ENCODE results near the gene PARD6A.

The PARD6A gene

DNA sequence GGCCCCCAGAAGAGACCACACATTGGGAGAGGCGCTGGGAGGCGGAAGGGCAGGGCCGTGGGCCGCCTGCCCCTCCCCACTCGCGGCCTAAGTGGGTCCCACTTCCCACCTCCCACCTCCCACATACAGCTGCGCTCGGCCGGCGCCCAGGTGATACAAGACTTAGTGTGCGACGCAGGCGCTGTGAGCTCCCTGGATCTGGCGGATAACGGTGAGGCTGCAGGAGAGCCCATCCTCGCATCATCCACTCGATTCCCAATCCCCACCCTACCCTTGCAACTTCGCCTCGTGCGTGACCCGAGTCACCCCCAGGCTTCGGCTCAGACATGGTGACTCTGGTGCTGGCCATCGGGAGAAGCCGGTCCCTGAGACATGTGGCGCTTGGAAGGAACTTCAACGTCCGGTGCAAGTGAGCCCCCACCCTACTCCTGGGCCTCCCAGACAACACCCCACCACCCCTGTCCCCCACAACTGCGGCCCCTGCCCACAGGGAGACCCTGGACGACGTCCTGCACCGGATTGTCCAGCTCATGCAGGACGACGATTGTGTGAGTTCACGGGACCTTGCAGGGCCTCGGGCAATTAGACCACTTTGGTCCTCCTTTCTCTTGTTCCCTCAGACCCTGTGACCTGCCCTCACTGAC is 11.9 kb upstream of the PARD6A start:
- TF ChIP-seq, protein P1, sequence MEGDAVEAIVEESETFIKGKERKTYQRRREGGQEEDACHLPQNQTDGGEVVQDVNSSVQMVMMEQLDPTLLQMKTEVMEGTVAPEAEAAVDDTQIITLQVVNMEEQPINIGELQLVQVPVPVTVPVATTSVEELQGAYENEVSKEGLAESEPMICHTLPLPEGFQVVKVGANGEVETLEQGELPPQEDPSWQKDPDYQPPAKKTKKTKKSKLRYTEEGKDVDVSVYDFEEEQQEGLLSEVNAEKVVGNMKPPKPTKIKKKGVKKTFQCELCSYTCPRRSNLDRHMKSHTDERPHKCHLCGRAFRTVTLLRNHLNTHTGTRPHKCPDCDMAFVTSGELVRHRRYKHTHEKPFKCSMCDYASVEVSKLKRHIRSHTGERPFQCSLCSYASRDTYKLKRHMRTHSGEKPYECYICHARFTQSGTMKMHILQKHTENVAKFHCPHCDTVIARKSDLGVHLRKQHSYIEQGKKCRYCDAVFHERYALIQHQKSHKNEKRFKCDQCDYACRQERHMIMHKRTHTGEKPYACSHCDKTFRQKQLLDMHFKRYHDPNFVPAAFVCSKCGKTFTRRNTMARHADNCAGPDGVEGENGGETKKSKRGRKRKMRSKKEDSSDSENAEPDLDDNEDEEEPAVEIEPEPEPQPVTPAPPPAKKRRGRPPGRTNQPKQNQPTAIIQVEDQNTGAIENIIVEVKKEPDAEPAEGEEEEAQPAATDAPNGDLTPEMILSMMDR (IDR thresholded peaks at IDR 0.05; ENCODE audit: low read depth, low read length) = no peak
- H3K4me3 ChIP-seq (replicated peaks in 1 of 2; ENCODE audit: low read depth in 2 of 2, low read length in 2 of 2) = no peak overlapping the region
- no peak for DNase-seq (ENCODE audit: low read depth in 2 of 2)

DNA sequence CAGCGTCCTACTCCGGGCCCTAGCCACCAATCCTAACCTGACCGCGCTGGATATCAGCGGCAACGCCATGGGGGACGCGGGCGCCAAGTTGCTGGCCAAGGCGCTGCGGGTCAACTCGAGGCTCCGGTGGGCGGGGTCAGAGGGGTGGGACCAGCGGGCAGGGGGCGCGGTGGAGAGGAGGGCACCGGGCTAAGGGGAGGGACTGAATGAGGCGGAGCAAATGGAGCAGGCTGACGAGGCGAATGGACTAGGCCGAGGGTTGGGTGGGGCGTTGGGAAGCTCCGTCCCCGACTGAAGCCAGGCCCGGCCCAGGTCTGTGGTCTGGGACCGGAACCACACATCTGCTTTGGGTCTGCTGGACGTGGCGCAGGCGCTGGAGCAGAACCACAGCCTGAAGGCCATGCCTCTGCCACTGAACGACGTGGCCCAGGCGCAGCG is 11.2 kb upstream of the PARD6A start:
- TF ChIP-seq, protein P1 (IDR thresholded peaks at IDR 0.05; ENCODE audit: low read depth, low read length) = no peak
- no peak overlapping the region for H3K4me3 ChIP-seq (replicated peaks in 1 of 2; ENCODE audit: low read depth in 2 of 2, low read length in 2 of 2)
- no peak for DNase-seq (ENCODE audit: low read depth in 2 of 2)

DNA sequence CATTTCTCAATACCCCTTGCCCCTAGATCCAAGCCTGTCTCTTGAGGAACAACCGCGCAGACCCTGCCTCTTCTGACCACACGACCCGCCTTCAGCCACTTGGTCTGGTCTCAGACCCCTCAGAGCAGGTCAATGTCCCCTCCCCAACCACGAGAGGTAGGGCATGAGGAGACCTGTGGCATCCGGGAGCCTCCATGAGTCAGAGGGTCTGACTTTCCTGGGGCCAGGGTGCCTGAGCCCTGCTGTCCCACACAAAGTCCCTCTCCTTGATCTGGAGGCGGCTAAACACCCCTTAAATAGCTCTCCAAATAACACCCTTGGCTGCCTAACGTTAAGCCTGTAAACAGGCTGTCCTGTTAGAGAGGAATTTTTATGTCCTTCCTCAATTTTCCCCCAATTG is 10.7 kb upstream of the PARD6A start:
- no peak overlapping the region for H3K4me3 ChIP-seq (replicated peaks in 1 of 2; ENCODE audit: low read depth in 2 of 2, low read length in 2 of 2)
- DNase-seq (ENCODE audit: low read depth in 2 of 2) = no peak
- TF ChIP-seq, protein P1 (IDR thresholded peaks at IDR 0.05; ENCODE audit: low read depth, low read length) = no peak

DNA sequence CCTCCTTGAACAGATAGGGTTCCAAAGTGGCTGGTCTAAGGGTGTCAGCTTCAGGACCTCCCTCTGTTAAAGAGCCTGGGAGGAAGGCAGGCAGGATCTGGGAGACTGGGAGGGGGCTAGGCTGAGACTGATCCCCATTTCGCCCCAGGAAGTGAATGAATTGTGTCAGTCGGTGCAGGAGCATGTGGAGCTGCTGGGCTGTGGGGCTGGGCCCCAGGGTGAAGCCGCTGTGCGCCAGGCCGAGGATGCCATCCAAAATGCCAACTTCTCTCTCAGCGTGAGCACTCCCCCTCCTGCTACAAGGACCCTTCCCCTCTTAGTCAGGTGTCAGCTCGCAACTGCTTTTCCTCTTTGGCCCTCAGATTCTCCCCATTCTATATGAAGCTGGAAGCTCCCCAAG is 9.7 kb upstream of the PARD6A start:
- no peak for DNase-seq (ENCODE audit: low read depth in 2 of 2)
- H3K4me3 ChIP-seq (replicated peaks in 1 of 2; ENCODE audit: low read depth in 2 of 2, low read length in 2 of 2) = no peak overlapping the region
- TF ChIP-seq, protein P1 (IDR thresholded peaks at IDR 0.05; ENCODE audit: low read depth, low read length) = no peak

DNA sequence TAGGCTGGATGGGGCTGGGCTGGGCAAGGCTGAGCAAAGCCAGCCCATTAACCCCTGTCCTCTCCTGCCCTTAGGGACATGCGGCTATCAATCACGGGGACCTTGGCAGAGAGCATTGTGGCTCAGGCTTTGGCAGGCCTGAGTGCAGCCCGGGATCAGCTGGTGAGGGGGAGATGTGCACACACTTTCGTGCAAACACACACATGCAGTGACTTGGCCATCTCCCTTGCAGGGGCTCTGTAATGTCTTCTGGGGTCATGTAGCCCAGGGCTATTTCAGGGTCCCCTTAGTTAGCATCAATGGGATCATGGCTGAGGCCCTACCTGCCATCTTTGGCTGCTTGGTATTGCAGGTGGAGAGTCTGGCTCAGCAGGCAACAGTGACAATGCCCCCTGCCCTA is 8.9 kb upstream of the PARD6A start:
- DNase-seq (ENCODE audit: low read depth in 2 of 2) = no peak
- no peak overlapping the region for H3K4me3 ChIP-seq (replicated peaks in 1 of 2; ENCODE audit: low read depth in 2 of 2, low read length in 2 of 2)
- TF ChIP-seq, protein P1 (IDR thresholded peaks at IDR 0.05; ENCODE audit: low read depth, low read length) = no peak

DNA sequence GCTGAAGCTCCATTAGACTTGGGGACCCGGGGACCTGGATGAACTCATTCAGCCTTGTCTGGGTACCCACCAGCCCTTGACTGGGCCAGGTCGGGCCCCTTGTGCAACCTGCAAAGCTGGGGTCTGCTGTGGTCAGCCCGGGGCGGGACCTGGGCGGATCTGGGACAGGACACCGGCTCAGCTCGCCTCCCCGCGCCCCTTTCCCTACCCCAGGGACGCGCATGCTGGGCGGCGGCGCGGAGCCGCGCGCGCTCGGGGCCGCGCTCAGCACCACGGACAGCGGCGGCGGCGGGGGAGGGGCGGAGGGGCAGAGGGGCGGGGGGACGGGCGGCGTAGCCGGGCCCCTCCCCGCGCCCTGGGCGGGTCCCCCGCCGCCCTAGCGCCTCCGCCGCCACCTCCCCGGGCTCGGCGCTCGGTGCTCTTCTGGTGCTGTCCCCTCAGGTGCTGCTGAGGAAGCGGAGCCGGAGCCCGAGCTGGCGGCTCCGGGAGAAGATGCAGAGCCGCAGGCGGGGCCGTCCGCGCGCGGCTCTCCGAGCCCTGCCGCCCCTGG is 8.1 kb upstream of the PARD6A start:
- no peak for DNase-seq (ENCODE audit: low read depth in 2 of 2)
- peak overlapping the region; percentile 19 to 46 for H3K4me3 ChIP-seq (replicated peaks in 1 of 2; ENCODE audit: low read depth in 2 of 2, low read length in 2 of 2)

More for the DNA sequence above, 8.1 kb upstream of the PARD6A start:
- TF ChIP-seq, protein P1 (IDR thresholded peaks at IDR 0.05; ENCODE audit: low read depth, low read length) = no peak

Data from cardiac fibroblast (primary cell).